KBM-7 (cell line): ENCODE measurements around the gene AGPAT3.

Experiments
- DNase-seq: peaks from one replicate; pipeline ENCODE4 v3.0.0-alpha.2; 2015
- in situ Hi-C: fragments of 300-500 bp; cut with MboI; formaldehyde crosslinking; loops from 2 replicates; pipeline ENCODE4 v1.14.3; 2020; ENCODE audit warnings: low sequenced_read_pairs, low pct_unique_long_range_greater_than_20kb, mixed read lengths

The AGPAT3 gene

DNA sequence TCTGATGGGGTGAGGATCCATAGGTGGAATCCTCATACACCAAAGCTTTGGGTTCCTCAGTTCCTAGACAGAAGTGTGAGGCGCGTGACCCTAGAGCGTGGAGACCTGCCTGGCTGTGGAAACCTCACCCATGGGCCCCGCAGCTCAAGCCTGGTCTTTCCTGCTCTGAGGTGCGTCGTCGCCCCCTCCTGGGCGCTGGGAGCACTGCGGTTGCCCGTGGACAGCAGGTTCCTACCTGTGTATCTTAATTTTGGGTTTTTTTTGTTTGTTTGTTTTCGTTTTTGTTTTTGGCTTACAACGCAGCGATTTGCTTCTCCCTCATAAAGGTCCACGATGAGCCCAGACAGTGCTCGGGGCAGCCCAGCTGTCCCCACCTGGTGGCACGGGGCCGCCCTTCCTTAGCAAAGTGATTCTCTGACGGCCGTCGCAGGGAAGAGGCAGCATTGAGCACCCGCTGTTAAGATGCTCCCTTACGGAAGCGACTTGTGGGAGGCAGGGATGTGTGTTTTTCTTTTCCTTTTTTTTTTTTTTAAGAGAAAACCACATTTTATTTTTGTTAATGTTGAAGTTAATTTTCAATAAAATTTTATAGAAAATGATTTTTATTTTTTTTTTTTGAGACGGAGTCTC, 110.6 kb downstream of the AGPAT3 start:
- in situ Hi-C loops, result no loop called here
- peak; percentile 71 for DNase-seq

DNA sequence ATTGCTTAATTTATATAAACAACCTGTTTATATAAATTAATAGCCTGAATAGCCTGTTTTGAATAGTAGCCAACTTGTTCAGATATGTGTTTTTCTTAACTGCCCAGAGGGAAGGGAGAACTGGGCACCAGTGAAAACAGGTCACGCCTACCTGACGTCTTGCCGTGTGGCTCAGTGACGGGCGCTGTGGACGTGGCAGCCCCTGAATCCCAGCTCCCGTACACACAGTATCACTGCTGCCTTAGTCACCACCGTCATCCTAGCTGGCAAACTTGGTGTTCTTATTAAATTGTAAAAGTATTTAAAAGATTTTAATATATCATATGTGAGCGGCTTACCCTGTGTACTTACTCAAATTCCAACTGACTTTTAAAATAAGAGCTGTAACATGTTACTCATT, 111.6 kb downstream of the AGPAT3 start:
- in situ Hi-C loops, result no loop called here
- no peak for DNase-seq

DNA sequence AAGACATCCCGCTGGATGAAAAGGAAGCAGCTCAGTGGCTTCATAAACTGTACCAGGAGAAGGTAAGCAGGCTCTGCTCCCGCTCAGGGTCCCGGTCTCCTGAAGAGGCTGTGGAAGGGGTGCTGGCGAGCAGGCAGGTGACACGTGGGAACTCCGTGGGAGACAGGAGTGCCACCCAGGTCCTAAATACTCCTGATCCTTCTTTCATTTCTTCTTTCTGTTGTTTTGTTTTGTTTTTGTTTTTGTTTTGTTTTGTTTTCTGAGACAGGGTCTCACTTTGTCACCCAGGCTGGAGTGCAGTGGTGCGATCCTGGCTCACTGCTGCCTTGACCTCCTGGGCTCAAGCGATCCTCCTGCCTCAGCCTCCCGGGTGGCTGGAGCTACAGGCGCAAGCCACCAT, 113.0 kb downstream of the AGPAT3 start:
- in situ Hi-C loops, result no loop called here

DNA sequence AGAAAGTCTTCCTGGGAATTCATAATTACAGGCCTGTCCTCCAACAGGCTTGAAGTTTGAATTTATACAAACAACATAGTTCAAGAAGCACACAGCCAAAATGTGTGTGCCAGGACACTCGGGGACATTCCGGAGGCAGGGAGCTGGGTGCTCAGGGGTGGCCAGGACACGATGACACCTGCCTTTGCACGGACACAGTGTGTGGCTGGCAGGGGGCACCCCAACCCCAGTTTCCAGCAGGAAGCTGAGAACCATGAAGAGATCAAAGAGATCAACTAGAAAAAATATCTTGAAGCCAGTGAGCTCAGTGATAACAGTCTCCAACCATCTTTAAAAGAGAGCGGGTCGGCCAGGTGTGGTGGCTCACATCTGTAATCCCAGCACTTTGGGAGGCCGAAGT, 114.6 kb downstream of the AGPAT3 start:
- in situ Hi-C loops, result no loop called here
- no peak for DNase-seq

More for the DNA sequence above, 113.0 kb downstream of the AGPAT3 start:
- no peak for DNase-seq

DNA sequence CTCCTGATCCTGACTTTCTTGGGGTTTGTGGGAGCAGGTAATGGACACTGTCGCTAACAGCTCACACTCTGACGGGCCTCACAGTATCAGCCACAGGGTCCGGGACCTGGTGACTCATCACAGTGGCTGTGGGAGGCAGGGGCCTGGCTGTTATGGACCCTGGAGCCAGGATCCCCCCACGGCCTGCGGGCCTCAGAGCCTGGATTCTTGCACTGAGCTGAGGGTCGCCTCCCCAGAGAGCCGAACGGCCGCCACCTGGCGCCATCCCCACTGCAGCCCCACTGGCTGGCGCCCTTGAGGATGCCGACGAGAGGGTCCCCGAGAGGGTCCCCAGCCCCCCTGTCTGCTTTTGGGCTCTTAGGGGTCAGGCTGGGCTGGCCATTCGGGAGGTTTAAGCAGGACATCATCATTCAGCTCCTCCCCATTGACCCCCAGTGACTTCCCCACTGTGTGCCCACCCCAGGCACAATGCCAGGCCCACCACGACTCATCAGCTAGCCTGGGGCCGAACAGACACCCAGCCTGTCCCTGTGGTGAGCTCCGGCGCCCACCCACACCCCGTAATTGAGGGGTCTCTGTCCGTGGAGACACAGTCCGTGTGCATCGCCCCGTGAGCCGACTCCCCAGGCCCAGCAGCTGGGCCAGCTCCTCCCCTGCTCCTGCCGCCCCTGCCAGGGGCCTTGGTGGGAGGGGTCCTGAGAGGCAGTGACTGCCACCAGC, 116.3 kb downstream of the AGPAT3 start:
- DNase-seq, result no peak
- in situ Hi-C loops, result no loop called here

DNA sequence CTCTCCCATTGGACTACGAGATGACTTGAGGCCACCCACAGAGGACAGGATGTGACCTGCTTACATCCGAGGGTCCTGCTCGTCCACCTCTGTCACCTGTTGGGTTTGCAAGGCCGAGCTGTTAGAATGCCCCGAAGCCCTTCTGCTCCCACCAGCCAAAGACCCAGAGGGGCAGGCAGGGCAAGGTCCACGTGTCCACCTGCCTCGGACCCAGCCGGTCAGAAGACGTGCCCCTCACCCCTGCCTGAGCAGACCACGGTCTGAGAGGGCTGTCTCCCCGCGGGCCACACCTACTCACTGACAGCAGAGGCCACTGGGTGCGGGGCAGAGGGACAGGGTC, 116.8 kb downstream of the AGPAT3 start:
- DNase-seq, result no peak
- in situ Hi-C loops, result no loop called here

DNA sequence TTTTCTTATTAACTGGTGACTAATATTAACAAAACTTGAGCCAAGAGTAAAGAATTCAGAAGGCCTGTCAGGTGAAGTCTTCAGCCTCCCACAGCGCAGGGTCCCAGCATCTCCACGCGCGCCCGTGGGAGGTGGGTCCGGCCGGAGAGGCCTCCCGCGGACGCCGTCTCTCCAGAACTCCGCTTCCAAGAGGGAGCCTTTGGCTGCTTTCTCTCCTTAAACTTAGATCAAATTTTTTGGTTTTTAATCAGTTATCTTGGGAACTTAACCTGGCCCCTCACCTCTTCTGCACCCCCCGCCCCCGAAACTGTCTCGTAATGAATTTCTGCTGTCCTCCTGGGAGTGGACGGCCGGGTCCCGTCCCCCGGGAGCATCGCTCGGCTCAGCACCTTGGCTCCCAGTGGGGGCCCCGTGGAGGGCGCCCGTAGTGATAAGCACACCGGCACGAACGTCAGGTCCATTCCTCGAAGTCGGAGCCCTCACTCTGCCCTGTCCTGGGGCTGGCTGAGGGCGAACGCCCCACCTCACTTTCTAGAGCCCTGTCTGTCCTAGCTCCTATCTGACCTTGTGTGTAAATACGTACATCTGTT, 117.6 kb downstream of the AGPAT3 start:
- in situ Hi-C loops, result no loop called here
- DNase-seq, result no peak

DNA sequence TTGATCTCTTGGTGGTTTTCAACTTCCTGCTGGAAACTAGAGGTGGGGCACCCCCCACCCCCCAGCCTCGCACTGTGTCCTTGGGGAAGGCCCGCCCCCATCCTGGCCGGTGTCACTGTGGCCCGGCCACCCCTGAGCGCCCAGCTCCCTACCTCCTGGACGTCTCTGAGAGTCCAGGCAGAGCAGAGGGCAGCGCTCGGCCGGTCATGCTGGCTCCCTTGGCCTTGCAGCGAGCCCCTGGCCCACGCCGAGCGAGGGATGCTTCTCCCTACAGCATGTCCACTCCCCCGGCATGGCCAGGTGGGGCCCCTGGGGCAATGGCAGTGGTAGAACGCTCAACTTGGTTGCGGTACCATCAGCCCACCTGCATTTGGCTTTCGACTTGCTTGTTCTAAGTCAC, 118.4 kb downstream of the AGPAT3 start:
- DNase-seq, result no peak
- in situ Hi-C loops, result no loop called here

DNA sequence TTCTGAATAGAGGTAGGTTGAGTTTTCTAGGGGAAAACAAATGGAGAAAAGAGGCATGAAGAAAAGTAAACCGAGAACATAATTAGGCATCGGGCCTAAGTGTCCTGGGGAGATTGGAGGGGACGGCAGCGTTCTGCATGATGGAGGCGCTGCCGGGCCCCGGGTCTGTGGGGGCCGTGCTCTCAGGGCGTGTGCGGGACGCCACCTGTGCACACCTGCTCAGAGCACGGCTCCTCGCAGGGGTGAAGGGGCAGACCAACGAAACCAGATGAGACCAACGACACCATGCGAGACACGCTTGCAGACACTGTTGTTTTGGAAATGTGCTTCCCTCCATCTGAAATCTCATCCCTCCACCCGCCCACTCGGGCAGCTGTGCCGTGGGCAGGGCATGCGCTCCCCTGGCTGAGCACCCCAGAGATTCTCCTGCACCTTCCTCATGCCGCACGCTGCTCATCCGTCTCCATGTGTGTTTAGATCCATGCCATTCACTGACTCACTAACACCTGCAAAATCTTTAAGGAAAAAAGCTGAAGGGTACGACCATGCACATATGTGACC, 118.9 kb downstream of the AGPAT3 start:
- in situ Hi-C loops, result no loop called here
- no peak for DNase-seq

DNA sequence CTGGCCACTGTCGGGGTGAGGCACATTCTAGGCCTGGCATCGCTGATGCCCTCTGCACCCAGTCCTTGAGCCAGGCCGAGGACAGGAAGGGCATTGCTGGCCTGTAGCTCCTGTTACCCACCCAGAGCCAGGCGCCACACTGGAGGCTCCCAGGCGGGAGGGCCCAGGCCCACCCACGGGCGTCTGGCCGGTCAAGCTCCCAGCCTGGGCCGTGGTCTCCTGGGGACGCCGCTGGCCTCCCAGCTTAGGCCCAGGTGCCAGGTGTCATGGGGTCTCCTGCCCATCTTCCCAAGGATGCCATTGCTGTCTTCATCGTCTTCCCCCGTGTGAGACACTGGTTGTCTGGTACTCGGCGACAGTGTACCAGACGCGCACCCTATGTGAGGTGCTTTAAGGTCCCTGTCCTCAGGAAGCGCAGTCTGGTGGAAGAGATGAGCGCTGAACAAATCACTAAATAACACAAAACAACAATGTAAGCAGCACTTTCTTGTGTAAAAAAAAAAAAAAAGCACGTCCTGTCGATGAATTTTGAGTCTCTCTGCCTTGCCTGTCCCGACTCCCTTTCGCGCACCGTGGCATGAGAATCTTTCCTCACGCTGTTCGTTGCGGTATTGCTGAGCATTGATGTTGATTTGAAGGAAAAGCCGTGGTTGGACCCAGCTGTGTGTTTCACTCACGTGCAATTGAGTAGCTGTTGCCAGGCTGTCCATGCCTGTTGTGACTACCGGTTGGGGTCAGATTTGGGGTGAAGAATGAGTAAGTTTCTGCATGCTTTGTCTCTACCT, 120.1 kb downstream of the AGPAT3 start:
- in situ Hi-C loops, result no loop called here
- no peak for DNase-seq

DNA sequence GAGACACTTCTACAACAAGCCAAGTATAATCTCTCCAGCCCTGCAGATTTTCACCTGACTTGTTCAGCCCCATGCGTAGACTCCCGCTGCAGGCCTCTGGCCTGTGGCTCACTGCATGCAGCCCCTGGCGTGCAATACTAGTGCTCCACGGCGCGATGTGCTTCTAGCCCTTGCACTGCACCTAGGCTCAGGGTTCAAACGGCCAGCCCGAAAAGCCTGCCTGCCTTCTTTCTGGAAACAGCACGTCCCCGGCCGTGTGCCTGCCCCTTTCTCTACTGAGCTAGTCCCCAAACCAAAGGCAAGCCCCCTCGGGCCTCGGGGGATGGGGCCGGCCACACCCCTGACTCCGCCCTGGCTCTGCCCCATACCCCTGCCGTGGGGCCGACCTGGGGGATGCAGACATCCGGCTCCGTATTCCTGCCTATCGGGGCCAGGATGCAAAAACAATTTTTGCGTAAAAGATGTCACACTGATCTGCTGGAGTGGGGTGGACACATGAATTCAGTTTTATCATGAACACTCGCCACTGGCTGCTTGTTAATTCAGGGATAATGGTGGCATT, 120.7 kb downstream of the AGPAT3 start:
- in situ Hi-C loops, result no loop called here
- no peak for DNase-seq

DNA sequence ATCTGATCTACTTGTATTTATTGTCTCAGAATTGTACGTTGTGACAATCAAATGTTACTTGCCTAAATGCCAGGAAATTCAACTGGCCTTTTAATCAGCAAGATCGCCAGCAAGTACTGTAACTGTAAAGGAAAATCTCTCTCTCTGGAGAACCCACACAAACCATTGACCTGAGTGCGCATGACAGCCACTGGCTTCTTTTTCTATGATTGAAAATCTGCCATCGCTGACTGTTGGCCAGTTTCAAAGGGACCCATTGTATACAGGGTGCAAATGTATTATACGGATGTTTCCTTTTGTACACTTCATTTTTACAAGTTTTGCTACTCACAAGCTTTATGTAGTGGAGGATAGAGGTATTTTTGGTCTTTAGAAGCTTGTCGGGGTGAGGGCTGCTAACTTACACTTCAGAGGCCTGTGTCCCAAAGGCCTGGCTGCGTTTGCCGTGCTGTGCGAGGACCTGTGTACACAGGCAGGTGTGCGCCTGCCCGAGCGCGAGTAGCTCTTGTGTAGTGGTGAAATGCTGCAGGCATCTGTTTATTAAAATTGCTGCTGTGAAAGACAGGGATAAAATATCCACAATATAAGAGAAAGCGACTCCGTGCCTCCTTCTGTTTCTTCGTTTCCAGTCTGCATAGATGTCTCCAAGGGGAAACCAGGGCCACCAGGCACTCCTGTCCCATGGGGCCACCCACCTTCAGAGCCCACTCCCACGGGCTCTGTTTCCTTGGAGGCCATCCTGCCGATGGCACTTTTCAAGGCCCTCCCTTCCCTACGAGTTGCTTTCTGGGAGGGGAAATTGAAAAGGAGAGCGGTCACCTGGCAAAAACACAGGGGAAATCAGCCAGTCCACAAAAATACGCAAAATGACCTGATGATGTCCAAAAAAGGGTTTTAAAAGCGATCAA, 121.8 kb downstream of the AGPAT3 start:
- DNase-seq, result no peak
- in situ Hi-C loops, result no loop called here

DNA sequence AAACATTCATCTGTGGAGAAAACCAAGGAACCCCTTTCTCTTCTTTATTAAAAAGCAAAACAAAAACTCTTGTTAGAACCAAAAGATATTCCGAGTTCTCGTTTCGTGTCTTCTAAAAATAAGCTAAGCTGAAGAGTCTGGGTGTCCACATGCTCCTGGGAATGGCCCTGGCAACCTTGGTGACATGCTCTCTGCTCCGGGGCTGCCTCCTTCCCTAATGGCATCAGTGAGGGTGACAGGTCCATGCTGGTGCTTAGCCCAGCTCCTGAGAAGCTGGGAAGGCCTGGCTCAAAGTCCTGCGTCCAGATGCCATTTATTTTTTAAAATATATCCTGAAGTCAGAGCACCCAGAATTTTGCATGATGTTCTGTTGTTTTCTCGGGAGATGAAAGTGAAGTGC, 122.5 kb downstream of the AGPAT3 start:
- in situ Hi-C loops, result no loop called here
- DNase-seq, result no peak

DNA sequence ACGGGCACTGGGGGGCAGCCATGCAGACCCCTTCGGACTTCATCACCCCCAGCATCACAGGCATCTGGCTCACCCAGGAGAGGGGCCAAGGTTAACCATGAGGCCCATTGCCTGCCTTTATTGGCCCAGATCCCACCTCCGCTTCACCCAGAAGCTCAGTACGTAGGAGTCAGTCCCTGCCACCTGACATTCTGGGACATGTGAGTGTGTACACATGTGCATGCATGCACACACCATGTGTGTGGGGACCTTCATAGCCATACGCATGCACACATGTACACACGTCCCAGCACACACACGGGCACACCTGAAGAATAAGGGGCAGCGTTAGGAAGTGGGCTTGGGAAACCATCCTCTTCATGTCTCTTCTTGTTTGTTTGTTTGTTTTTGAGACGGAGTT, 123.0 kb downstream of the AGPAT3 start:
- DNase-seq, result no peak
- in situ Hi-C loops, result no loop called here

DNA sequence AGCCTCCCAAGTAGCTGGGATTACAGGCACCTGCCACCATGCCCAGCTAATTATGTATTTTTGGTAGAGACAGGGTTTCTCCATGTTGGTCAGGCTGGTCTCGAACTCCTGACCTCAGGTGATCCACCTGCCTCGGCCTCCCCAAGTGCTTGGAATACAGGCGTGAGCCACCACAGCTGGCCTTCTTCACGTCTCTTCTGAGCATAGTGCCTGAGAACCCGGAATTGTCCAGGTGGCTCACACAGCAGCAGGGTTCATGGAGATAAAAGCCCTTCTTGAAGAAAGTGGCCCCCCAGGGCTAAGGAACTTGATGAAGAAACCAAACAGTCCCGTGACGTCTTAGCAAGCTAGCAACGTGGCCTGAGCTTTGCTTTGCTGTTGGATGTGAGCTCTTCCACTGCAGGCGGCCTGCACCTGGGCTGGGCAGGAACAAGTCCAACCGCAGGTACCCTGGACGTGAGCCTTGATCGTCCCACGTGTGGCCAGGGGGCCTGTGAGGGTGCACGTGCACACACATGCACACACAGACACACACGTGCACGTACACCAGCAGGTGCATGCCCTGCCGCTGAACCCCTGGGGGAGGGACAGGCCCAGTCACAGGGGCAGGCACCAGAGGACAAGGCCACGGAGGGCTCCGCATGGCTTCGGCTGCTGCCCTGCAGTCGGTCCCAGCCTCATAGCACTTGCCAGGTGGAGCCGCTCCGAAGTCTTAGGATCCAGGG, 123.6 kb downstream of the AGPAT3 start:
- DNase-seq, result no peak
- in situ Hi-C loops, result no loop called here

DNA sequence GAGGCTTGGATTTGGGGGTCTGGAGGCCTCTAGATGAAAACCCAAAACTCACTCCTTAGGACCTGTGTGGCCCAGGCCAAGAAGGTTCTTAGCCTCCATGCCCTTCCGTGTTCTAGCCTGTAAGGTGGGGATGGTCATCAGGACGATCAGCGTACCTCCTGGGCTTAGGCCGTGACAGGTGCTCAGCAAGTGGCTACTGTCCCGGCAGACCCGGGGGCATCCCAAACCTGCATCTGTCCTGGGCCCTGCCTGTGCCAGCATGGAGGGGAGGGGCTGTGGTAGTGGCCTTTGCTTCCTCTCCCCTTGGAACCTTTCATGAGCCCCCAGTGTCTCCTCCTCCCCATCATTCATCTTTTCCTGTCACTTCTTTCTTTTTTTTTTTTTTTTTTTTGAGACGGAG, 124.4 kb downstream of the AGPAT3 start:
- in situ Hi-C loops, result no loop called here
- no peak for DNase-seq

DNA sequence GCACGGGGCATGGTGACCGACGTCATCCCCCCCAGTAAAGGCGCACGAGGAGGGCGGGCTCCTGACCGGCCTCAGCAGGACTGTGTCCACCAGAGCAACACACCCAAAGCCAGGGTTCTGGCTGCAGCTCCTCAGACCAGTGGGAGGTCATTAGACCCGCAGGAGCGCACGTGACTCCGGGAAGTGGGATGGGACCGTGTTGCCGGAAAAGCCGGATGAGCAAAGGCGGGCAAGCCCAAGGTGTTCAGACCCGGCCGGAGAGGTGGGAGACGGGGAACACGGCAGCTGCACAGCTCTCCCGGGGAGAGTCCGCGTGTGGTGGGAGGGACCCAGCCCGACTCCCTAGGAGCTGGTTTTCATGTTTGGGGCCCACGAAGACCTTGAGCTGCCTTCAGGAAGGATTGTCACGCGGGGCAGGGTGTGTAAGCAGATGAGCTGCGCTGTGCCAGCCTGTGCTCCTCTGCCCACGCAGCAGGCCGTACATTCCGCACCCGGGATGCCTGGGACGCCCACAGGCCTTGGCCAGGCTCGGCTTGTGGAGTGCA, 126.5 kb downstream of the AGPAT3 start:
- no peak for DNase-seq
- in situ Hi-C loops, result no loop called here

DNA sequence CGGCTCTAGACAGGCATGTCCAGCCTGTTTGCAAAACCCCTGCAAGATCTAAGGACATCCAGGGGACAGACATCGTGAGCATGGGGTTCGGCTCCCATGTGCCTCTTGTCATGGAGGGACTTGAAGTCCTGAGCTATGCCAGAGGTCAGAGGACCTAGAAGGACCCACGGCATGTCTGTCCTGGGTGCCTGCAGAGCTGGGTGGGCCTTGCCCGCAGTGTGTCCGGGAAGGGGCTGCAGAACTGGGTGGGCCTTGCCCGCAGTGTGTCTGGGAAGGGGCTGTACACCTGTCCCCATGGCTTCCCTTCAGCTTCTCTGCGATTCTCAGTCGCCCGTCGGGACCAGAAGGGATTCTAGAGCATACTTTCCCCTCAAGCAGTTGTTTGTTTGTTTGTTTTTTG, 127.1 kb downstream of the AGPAT3 start:
- no peak for DNase-seq
- in situ Hi-C loops, result no loop called here
